HL-60 (cell line): ENCODE results near the gene GRID1.

ENCODE experiments used
- DNase-seq, 2 experiments: peaks; one replicate each; pipeline ENCODE4 v3.0.0-alpha.2; 2010 to 2020; ENCODE audit warnings: low read depth in 1 of 2, low spot score in 1 of 2
- H3K27ac ChIP-seq: fragments of 250-450 bp; sonication (Bioruptor Pico); replicated peaks from 2 replicates; pipeline ENCODE4 v1.5.1; 2020; ENCODE audit warnings: mild to moderate bottlenecking, moderate library complexity
- H3K27me3 ChIP-seq: fragments of 250-450 bp; sonication (Bioruptor Pico); 2 replicates; pipeline ENCODE4 v1.5.1; 2021; ENCODE audit warnings: mild to moderate bottlenecking, moderate library complexity; ENCODE audit not compliant: insufficient read depth, poor library complexity, severe bottlenecking
- H3K4me3 ChIP-seq: replicated peaks from 2 replicates; pipeline ENCODE4 v1.5.1; 2011; ENCODE audit warnings: mild to moderate bottlenecking, control low read depth, low read length; ENCODE audit not compliant: insufficient read depth
- GABPA ChIP-seq: IDR thresholded peaks from 2 replicates; pipeline ENCODE4 v1.6.1; 2012; ENCODE audit warnings: low read depth
- POLR2AphosphoS5 ChIP-seq: IDR thresholded peaks from 2 replicates; pipeline ENCODE4 v1.6.1; 2012; ENCODE audit warnings: low read depth
- SPI1 ChIP-seq: IDR thresholded peaks from 2 replicates; pipeline ENCODE4 v1.6.1; 2012; ENCODE audit warnings: low read depth, mild to moderate bottlenecking, borderline replicate concordance
- TF ChIP-seq, protein P1 (sequence below): IDR thresholded peaks from 2 replicates; pipeline ENCODE4 v1.6.1; 2012; ENCODE audit warnings: low read depth; ENCODE audit not compliant: insufficient replicate concordance
- TF ChIP-seq, protein P2 (sequence below): IDR thresholded peaks from one replicate; pipeline ENCODE4 v1.5.1; 2011; ENCODE audit warnings: low read length, control low read depth, inconsistent platforms; ENCODE audit not compliant: insufficient read depth

The GRID1 gene

DNA sequence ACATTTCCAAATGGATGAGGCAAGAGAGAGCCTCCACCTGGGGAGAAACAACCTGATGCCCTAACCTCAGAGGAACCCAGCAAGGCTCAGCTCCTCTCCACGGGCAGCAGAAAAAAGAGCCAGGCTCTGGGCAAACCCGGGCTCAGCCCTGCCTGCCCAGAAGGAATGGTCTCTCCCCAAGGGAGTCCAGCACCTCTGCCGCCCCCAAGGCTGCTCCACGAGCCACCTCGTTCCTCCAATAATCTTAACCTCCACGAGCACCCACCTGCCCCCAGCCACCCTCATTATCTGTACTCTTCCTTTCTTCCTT lies 154.2 kb downstream of the GRID1 start:
- TF ChIP-seq SPI1, result no peak
- no peak for TF ChIP-seq POLR2AphosphoS5
- TF ChIP-seq, protein P1, sequence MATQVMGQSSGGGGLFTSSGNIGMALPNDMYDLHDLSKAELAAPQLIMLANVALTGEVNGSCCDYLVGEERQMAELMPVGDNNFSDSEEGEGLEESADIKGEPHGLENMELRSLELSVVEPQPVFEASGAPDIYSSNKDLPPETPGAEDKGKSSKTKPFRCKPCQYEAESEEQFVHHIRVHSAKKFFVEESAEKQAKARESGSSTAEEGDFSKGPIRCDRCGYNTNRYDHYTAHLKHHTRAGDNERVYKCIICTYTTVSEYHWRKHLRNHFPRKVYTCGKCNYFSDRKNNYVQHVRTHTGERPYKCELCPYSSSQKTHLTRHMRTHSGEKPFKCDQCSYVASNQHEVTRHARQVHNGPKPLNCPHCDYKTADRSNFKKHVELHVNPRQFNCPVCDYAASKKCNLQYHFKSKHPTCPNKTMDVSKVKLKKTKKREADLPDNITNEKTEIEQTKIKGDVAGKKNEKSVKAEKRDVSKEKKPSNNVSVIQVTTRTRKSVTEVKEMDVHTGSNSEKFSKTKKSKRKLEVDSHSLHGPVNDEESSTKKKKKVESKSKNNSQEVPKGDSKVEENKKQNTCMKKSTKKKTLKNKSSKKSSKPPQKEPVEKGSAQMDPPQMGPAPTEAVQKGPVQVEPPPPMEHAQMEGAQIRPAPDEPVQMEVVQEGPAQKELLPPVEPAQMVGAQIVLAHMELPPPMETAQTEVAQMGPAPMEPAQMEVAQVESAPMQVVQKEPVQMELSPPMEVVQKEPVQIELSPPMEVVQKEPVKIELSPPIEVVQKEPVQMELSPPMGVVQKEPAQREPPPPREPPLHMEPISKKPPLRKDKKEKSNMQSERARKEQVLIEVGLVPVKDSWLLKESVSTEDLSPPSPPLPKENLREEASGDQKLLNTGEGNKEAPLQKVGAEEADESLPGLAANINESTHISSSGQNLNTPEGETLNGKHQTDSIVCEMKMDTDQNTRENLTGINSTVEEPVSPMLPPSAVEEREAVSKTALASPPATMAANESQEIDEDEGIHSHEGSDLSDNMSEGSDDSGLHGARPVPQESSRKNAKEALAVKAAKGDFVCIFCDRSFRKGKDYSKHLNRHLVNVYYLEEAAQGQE, result no peak
- TF ChIP-seq, protein P2, sequence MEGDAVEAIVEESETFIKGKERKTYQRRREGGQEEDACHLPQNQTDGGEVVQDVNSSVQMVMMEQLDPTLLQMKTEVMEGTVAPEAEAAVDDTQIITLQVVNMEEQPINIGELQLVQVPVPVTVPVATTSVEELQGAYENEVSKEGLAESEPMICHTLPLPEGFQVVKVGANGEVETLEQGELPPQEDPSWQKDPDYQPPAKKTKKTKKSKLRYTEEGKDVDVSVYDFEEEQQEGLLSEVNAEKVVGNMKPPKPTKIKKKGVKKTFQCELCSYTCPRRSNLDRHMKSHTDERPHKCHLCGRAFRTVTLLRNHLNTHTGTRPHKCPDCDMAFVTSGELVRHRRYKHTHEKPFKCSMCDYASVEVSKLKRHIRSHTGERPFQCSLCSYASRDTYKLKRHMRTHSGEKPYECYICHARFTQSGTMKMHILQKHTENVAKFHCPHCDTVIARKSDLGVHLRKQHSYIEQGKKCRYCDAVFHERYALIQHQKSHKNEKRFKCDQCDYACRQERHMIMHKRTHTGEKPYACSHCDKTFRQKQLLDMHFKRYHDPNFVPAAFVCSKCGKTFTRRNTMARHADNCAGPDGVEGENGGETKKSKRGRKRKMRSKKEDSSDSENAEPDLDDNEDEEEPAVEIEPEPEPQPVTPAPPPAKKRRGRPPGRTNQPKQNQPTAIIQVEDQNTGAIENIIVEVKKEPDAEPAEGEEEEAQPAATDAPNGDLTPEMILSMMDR, result no peak
- TF ChIP-seq GABPA, result no peak
- Histone ChIP-seq H3K27me3 (no peaks in the 10 kb centered on the region), H3K4me3 (no peak overlapping the region), H3K27ac (no peak overlapping the region)
- no peak for DNase-seq

DNA sequence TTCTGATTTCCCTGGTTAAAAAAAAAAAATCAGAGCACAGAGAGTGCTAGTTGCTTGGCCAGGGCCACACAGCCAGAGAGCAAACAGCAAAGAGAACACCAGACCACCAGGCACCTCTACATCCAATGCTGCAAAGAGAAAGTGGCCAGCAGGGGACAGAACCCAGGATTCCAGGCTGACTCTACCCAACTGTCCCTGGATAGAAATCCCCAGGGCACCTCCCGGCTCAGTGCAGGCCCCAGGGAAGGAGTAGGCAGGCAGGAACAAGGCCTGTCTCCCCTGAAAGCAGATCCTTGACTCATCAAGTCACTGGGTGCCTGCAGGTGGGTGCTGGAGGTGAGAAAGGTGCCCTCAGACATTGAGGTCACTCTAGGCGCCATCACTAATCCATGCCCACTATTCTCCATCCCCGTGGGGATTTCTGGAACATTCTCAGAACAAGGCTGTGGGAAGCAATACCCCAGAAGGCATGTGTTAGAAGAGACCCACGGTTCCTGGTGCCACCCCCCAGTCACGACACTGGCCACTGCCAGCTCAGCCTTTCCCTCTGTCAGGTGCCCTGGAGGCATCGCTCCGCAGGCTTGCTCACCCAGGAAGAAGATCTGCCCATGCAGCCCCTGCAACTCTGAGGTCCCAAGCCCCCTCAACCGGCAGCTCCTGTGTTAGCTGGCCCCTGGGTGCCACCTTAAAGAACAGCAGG lies 154.8 kb downstream of the GRID1 start:
- Histone ChIP-seq H3K4me3 (no peak overlapping the region), H3K27ac (no peak overlapping the region), H3K27me3 (no peaks in the 10 kb centered on the region)
- TF ChIP-seq, protein P2, result no peak
- TF ChIP-seq SPI1, result no peak
- TF ChIP-seq, protein P1, result no peak
- no peak for TF ChIP-seq POLR2AphosphoS5
- no peak for TF ChIP-seq GABPA
- DNase-seq, result no peak

DNA sequence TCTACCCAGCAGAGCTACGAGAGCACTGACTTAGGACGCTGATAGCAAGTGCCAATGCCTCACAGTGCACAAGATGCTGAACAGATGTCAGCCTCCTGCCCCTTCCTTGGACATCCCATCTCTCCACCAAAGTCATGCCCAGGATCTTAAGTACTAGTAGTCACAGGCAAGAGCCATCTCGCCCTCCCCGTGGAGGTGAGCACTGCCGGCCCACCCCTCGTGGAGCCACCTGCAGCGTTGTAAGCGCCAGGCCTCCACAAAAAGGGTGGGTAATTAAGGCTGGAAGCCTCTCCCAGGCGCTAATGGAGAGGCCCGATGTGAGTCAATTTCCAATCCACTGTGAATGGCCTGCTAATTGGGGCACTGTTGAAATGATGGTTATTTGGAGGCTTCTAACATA lies 156.2 kb downstream of the GRID1 start:
- H3K4me3 ChIP-seq, result no peak overlapping the region
- no peak overlapping the region for H3K27ac ChIP-seq
- no peaks in the 10 kb centered on the region for H3K27me3 ChIP-seq
- no peak for TF ChIP-seq POLR2AphosphoS5
- TF ChIP-seq, protein P2, result no peak
- no peak for DNase-seq

DNA sequence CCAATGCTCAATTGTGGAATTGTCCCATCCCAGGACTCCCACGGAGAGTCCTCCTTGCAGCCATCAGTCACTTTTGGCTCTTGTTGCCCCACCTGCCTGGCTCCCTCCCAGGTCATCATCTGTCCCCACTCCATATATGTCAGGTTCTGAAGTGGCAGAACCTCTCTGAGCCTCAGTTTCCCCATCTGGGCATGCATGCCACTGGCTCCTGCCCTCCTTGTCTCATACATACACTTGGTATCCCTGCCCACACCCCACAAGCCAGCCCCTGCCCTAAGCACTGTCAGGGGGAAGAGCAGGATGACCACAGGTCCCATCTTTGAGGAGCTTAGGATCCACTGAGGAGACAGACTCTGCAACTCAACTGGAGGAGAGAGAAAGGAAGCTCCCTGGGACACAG lies 156.9 kb downstream of the GRID1 start:
- no peak overlapping the region for H3K27ac ChIP-seq
- H3K27me3 ChIP-seq, result no peaks in the 10 kb centered on the region
- no peak overlapping the region for H3K4me3 ChIP-seq
- no peak for DNase-seq
- TF ChIP-seq, protein P1, result no peak
- TF ChIP-seq SPI1, result no peak
- no peak for TF ChIP-seq POLR2AphosphoS5
- TF ChIP-seq, protein P2, result no peak
- TF ChIP-seq GABPA, result no peak
